WI38 (cell line): ENCODE measurements around the gene USF3.

Experiments
- H3K4me3 ChIP-seq: 2 replicates; pipeline ENCODE4 v1.5.1; 2011; ENCODE audit warnings: low read depth, mild to moderate bottlenecking, control low read depth, low read length
- TF ChIP-seq, protein P1 (sequence below): IDR thresholded peaks from 2 replicates; pipeline ENCODE4 v1.5.1; 2012; ENCODE audit warnings: low read depth, mild to moderate bottlenecking, control low read depth, low read length

The USF3 gene

GRCh38 chr3:113664523-113665094, 31.8 kb downstream of the USF3 start:
- no peak overlapping the region for H3K4me3 ChIP-seq
- TF ChIP-seq, protein P1, sequence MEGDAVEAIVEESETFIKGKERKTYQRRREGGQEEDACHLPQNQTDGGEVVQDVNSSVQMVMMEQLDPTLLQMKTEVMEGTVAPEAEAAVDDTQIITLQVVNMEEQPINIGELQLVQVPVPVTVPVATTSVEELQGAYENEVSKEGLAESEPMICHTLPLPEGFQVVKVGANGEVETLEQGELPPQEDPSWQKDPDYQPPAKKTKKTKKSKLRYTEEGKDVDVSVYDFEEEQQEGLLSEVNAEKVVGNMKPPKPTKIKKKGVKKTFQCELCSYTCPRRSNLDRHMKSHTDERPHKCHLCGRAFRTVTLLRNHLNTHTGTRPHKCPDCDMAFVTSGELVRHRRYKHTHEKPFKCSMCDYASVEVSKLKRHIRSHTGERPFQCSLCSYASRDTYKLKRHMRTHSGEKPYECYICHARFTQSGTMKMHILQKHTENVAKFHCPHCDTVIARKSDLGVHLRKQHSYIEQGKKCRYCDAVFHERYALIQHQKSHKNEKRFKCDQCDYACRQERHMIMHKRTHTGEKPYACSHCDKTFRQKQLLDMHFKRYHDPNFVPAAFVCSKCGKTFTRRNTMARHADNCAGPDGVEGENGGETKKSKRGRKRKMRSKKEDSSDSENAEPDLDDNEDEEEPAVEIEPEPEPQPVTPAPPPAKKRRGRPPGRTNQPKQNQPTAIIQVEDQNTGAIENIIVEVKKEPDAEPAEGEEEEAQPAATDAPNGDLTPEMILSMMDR = no peak

GRCh38 chr3:113663761-113664160, 32.7 kb downstream of the USF3 start:
- TF ChIP-seq, protein P1 = no peak
- no peak overlapping the region for H3K4me3 ChIP-seq

GRCh38 chr3:113663324-113663750, 33.1 kb downstream of the USF3 start:
- H3K4me3 ChIP-seq = no peak overlapping the region
- TF ChIP-seq, protein P1 = no peak

GRCh38 chr3:113662824-113663223, 33.6 kb downstream of the USF3 start:
- H3K4me3 ChIP-seq = no peak overlapping the region
- TF ChIP-seq, protein P1 = no peak

GRCh38 chr3:113660896-113661295, 35.5 kb downstream of the USF3 start:
- TF ChIP-seq, protein P1 = no peak
- H3K4me3 ChIP-seq = no peak overlapping the region

DNA sequence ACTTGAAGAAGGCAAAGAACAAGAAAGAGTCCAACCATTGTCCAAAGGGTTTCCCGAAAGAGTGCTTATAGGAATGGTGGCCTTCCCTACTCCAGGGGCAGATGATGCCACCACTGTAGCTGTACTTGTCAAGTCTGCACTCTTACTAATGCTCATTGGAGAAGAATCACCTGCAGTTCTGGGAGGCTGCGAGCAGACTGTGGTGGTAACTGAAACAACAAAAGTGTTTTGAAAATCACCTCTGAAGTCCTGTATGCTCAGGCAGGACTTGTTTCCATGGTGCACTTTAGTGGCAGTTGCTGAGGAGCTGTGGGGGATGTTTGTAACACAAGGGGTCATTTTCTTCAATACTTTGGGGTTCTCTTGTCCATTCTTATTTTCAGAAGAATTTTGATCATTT, 36.0 kb downstream of the USF3 start:
- no peak overlapping the region for H3K4me3 ChIP-seq
- TF ChIP-seq, protein P1 = no peak

GRCh38 chr3:113659996-113660395, 36.4 kb downstream of the USF3 start:
- H3K4me3 ChIP-seq = no peak overlapping the region

More at GRCh38 chr3:113659996-113660395, 36.4 kb downstream of the USF3 start:
- TF ChIP-seq, protein P1 = no peak
